Measurements from ENCODE around the gene ITGB6. TPM values are rescaled to one million over a fixed set of nuclear protein-coding genes. Genes with fewer than 3 reads are reported as not detected.

ITGB6 gene
- total RNA-seq, 1 experiment from 2014 or later, result 7.2 TPM

DNA sequence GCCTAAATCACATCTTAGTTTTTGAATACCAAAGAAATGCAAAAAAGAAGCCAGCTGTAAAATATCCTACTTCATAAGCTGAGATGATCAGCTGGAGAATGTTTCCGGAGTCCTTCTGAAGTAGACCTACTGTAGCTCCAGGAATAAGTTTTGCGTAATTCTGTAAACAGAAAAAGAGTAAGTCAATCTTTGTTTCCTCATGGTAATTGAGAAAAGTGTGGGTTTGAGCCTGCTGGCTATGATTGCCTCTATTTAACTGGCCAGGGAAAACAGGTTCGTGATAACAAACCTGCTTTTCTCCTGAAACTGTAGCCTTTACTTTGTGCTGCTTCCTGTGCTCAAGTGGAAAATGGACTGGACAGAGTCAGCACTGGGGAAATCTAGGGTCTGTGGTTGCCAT is 58.2 kb downstream of the ITGB6 start:
- no peak for ATAC-seq
- ChIA-PET POLR2A (ENCODE audit: unreplicated experiment) (no interaction called here), CTCF (no interaction called here)
- Histone ChIP-seq H3K27ac (ENCODE audit: low read length) (no peak overlapping the region), H3K4me3 (ENCODE audit: low read length) (no peak overlapping the region), H4K20me1 (ENCODE audit: low read length) (no peaks in the 10 kb centered on the region), H3K4me2 (ENCODE audit: low read length) (no peak overlapping the region), H3K4me1 (ENCODE audit: insufficient read depth, low read length) (peaks cover 12% of the 10 kb centered on the region; the same call in 1 of the 2 replicates), H3K9me3 (ENCODE audit: low read length) (no peaks in the 10 kb centered on the region), H2AFZ (ENCODE audit: low read length) (no peak overlapping the region), H3K36me3 (ENCODE audit: low read depth, low read length) (no peaks in the 10 kb centered on the region), H3K27me3 (ENCODE audit: low read length) (no peaks in the 10 kb centered on the region), H3K79me2 (ENCODE audit: low read length) (no peaks in the 10 kb centered on the region), H3K9ac (ENCODE audit: low read length) (no peak overlapping the region), H3F3A (ENCODE audit: low read length, unreplicated experiment) (no peaks in the 10 kb centered on the region), H3K9me2 (replicated peaks; ENCODE audit: low read length) (no peaks in the 10 kb centered on the region)
- DNase-seq, result no peak
- intact Hi-C loops (cut with micrococcal nuclease), result no loop called here
- TF ChIP-seq EZH2 (IDR thresholded peaks at IDR 0.05; ENCODE audit: low read length, unreplicated experiment), result no peak
- no peak for TF ChIP-seq EZH2phosphoT487 (IDR thresholded peaks at IDR 0.05; ENCODE audit: borderline replicate concordance, low read length)
- TF ChIP-seq, protein P1, sequence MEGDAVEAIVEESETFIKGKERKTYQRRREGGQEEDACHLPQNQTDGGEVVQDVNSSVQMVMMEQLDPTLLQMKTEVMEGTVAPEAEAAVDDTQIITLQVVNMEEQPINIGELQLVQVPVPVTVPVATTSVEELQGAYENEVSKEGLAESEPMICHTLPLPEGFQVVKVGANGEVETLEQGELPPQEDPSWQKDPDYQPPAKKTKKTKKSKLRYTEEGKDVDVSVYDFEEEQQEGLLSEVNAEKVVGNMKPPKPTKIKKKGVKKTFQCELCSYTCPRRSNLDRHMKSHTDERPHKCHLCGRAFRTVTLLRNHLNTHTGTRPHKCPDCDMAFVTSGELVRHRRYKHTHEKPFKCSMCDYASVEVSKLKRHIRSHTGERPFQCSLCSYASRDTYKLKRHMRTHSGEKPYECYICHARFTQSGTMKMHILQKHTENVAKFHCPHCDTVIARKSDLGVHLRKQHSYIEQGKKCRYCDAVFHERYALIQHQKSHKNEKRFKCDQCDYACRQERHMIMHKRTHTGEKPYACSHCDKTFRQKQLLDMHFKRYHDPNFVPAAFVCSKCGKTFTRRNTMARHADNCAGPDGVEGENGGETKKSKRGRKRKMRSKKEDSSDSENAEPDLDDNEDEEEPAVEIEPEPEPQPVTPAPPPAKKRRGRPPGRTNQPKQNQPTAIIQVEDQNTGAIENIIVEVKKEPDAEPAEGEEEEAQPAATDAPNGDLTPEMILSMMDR (conservative IDR thresholded peaks at IDR 0.05; ENCODE audit: low read depth, low read length), result no peak
- BruUV-seq (replicated peaks), result no TSS peak

DNA sequence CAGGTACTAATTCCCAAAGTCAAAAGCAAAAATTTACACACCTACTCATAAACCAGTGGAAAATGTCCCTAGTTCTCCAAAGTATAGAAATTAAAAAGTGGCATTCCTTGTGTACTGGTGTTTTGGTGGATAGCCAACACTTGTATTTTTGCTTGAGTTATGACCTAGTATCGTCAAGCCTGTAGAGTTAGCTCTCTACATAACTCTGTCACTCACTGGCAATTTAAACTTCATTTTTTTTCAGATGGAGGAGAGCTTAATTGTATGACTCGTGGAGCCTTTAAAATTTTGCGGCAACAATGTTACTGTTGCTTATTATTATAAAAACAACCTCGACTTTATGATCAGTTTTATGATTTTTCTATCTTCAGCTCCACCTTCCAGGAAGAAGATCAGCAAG is 58.7 kb downstream of the ITGB6 start:
- Histone ChIP-seq H3K36me3 (ENCODE audit: low read depth, low read length) (no peaks in the 10 kb centered on the region), H3K9me2 (replicated peaks; ENCODE audit: low read length) (no peaks in the 10 kb centered on the region), H3F3A (ENCODE audit: low read length, unreplicated experiment) (no peaks in the 10 kb centered on the region), H3K27ac (ENCODE audit: low read length) (no peak overlapping the region), H4K20me1 (ENCODE audit: low read length) (no peaks in the 10 kb centered on the region), H3K4me3 (ENCODE audit: low read length) (no peak overlapping the region), H3K79me2 (ENCODE audit: low read length) (no peaks in the 10 kb centered on the region), H3K4me1 (ENCODE audit: insufficient read depth, low read length) (peaks cover 12% of the 10 kb centered on the region; the same call in 1 of the 2 replicates), H2AFZ (ENCODE audit: low read length) (no peak overlapping the region), H3K4me2 (ENCODE audit: low read length) (no peak overlapping the region), H3K9ac (ENCODE audit: low read length) (no peak overlapping the region), H3K27me3 (ENCODE audit: low read length) (no peaks in the 10 kb centered on the region), H3K9me3 (ENCODE audit: low read length) (no peaks in the 10 kb centered on the region)
- CTCF ChIA-PET, result no interaction called here
- TF ChIP-seq EZH2phosphoT487 (IDR thresholded peaks at IDR 0.05; ENCODE audit: borderline replicate concordance, low read length) (no peak), EZH2 (IDR thresholded peaks at IDR 0.05; ENCODE audit: low read length, unreplicated experiment) (no peak)
- TF ChIP-seq, protein P1 (conservative IDR thresholded peaks at IDR 0.05; ENCODE audit: low read depth, low read length), result no peak
- DNase-seq (no peak), ATAC-seq (no peak)
- POLR2A ChIA-PET (ENCODE audit: unreplicated experiment), result no interaction called here
- BruUV-seq (replicated peaks), result no TSS peak
- intact Hi-C loops (cut with micrococcal nuclease), result no loop called here

DNA sequence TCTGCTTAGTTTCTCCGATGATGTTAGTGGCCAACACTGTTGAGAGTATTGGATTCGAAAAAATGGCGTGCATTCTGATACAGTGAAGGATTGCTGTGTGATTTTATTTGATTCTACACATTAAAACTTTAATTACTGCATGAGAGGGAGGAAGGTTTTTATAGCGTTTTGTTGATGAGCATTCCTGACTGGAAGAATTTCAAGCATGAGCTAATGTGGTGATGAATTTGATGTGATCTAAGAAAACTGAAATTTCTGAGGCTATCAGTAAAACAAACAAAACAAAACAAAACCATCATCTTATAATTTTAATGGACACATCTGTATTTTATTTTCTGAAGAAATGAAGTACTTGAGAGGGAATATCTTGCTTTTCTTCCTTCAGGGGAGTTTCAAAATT is 59.6 kb downstream of the ITGB6 start:
- BruUV-seq (replicated peaks), result no TSS peak
- intact Hi-C loops (cut with micrococcal nuclease), result no loop called here
- CTCF ChIA-PET, result interaction anchor here (0.5 kb wide), 1 partner anchor 63 kb away, joined by 3 read pairs; no protein-coding TSS in a partner anchor
- no peaks in the 10 kb centered on the region for H3K9me3 ChIP-seq (ENCODE audit: low read length)
- no peak overlapping the region for H2AFZ ChIP-seq (ENCODE audit: low read length)
- POLR2A ChIA-PET (ENCODE audit: unreplicated experiment), result no interaction called here
- no peaks in the 10 kb centered on the region for H3K9me2 ChIP-seq (replicated peaks; ENCODE audit: low read length)
- H3K27ac ChIP-seq (ENCODE audit: low read length), result no peak overlapping the region
- DNase-seq (no peak), ATAC-seq (no peak)
- H3K4me2 ChIP-seq (ENCODE audit: low read length), result no peak overlapping the region
- no peaks in the 10 kb centered on the region for H3K36me3 ChIP-seq (ENCODE audit: low read depth, low read length)
- H3K9ac ChIP-seq (ENCODE audit: low read length), result no peak overlapping the region
- H3K27me3 ChIP-seq (ENCODE audit: low read length), result no peaks in the 10 kb centered on the region
- H3F3A ChIP-seq (ENCODE audit: low read length, unreplicated experiment), result no peaks in the 10 kb centered on the region
- no peaks in the 10 kb centered on the region for H4K20me1 ChIP-seq (ENCODE audit: low read length)
- no peaks in the 10 kb centered on the region for H3K79me2 ChIP-seq (ENCODE audit: low read length)
- peaks cover 12% of the 10 kb centered on the region; the same call in 1 of the 2 replicates for H3K4me1 ChIP-seq (ENCODE audit: insufficient read depth, low read length)
- H3K4me3 ChIP-seq (ENCODE audit: low read length), result no peak overlapping the region
- TF ChIP-seq EZH2phosphoT487 (IDR thresholded peaks at IDR 0.05; ENCODE audit: borderline replicate concordance, low read length), result no peak
- TF ChIP-seq, protein P1 (conservative IDR thresholded peaks at IDR 0.05; ENCODE audit: low read depth, low read length), result no peak
- no peak for TF ChIP-seq EZH2 (IDR thresholded peaks at IDR 0.05; ENCODE audit: low read length, unreplicated experiment)
